SJCRH30 (cell line): ENCODE results near the gene ACSBG1. TPM values are rescaled to one million over a fixed set of nuclear protein-coding genes. Genes with fewer than 3 reads are reported as not detected.

Experiments used
- DNase-seq, 2 experiments: peaks; one replicate each; pipeline ENCODE4 v3.0.0-alpha.2; 2015 to 2020
- H3K27ac ChIP-seq: fragments of 250-450 bp; sonication (Bioruptor Pico); 2 replicates; pipeline ENCODE4 v1.5.1; 2020; ENCODE audit warnings: mild to moderate bottlenecking, moderate library complexity
- H3K27me3 ChIP-seq: fragments of 250-450 bp; sonication (Bioruptor Pico); 2 replicates; pipeline ENCODE4 v1.5.1; 2020; ENCODE audit warnings: mild to moderate bottlenecking, moderate library complexity
- H3K36me3 ChIP-seq: fragments of 250-450 bp; sonication (Bioruptor Pico); 2 replicates; pipeline ENCODE4 v1.5.1; 2020; ENCODE audit warnings: mild to moderate bottlenecking, moderate library complexity
- H3K4me1 ChIP-seq: fragments of 250-450 bp; sonication (Bioruptor Pico); 2 replicates; pipeline ENCODE4 v1.5.1; 2020; ENCODE audit warnings: mild to moderate bottlenecking, moderate library complexity
- H3K4me3 ChIP-seq: fragments of 250-450 bp; sonication (Bioruptor Pico); 2 replicates; pipeline ENCODE4 v1.5.1; 2020; ENCODE audit warnings: mild to moderate bottlenecking, moderate library complexity
- H3K9me3 ChIP-seq: fragments of 250-450 bp; sonication (Bioruptor Pico); replicated peaks from 2 replicates; pipeline ENCODE4 v1.5.1; 2020; ENCODE audit warnings: mild to moderate bottlenecking, moderate library complexity
- total RNA-seq: library from RNA; depleted of rRNA; stranded (reverse); fragments of >200 nt; shearing (Covaris generic); gene quantifications from 2 replicates; pipeline ENCODE4 v1.2.3, GENCODE V29; 2014

Gene ACSBG1
- total RNA-seq, 1 experiment from 2014 or later = 0.63 TPM

- no peaks in the 10 kb centered on the region for H3K36me3 ChIP-seq
- H3K27me3 ChIP-seq = no peaks in the 10 kb centered on the region
- no peaks in the 10 kb centered on the region for H3K9me3 ChIP-seq
- H3K4me3 ChIP-seq = no peak overlapping the region
- H3K4me1 ChIP-seq = peaks cover 17% of the 10 kb centered on the region
- DNase-seq = peak; percentile 54 to 77
- H3K27ac ChIP-seq = no peak overlapping the region
Observed at GRCh38 chr15:78242128-78242527, 7.8 kb upstream of the ACSBG1 start.

- peak; percentile 86 to 91 for DNase-seq
- no peaks in the 10 kb centered on the region for H3K9me3 ChIP-seq
- no peak overlapping the region for H3K27ac ChIP-seq
- peaks cover 17% of the 10 kb centered on the region for H3K4me1 ChIP-seq
- no peak overlapping the region for H3K4me3 ChIP-seq
- no peaks in the 10 kb centered on the region for H3K27me3 ChIP-seq
- no peaks in the 10 kb centered on the region for H3K36me3 ChIP-seq
Observed at GRCh38 chr15:78241017-78241416, 6.7 kb upstream of the ACSBG1 start.

- DNase-seq = peak; percentile 74 to 89
- H3K4me1 ChIP-seq = peaks cover 17% of the 10 kb centered on the region
- no peak overlapping the region for H3K4me3 ChIP-seq
- H3K27me3 ChIP-seq = no peaks in the 10 kb centered on the region
- H3K36me3 ChIP-seq = no peaks in the 10 kb centered on the region
- H3K9me3 ChIP-seq = no peaks in the 10 kb centered on the region
- peak overlapping the region; percentile 11 for H3K27ac ChIP-seq
Observed at GRCh38 chr15:78239811-78240210, 5.4 kb upstream of the ACSBG1 start.

- no peaks in the 10 kb centered on the region for H3K36me3 ChIP-seq
- peaks cover 9% of the 10 kb centered on the region for H3K4me1 ChIP-seq
- no peak overlapping the region for H3K27ac ChIP-seq
- no peak overlapping the region for H3K4me3 ChIP-seq
- H3K27me3 ChIP-seq = no peaks in the 10 kb centered on the region
- H3K9me3 ChIP-seq = no peaks in the 10 kb centered on the region
- DNase-seq = no peak
Observed at GRCh38 chr15:78237146-78237545, 2.8 kb upstream of the ACSBG1 start.

- H3K27me3 ChIP-seq = no peaks in the 10 kb centered on the region
- no peaks in the 10 kb centered on the region for H3K9me3 ChIP-seq
- no peak overlapping the region for H3K27ac ChIP-seq
- H3K4me3 ChIP-seq = no peak overlapping the region
- peaks cover 9% of the 10 kb centered on the region for H3K4me1 ChIP-seq
- no peaks in the 10 kb centered on the region for H3K36me3 ChIP-seq
- no peak for DNase-seq
Observed at GRCh38 chr15:78236491-78236890, 2.1 kb upstream of the ACSBG1 start.

GRCh38 chr15:78233496-78233895 lies 869 bp downstream of the ACSBG1 start:
- H3K4me3 ChIP-seq = no peak overlapping the region
- no peaks in the 10 kb centered on the region for H3K27me3 ChIP-seq
- H3K4me1 ChIP-seq = no peaks in the 10 kb centered on the region
- H3K27ac ChIP-seq = no peak overlapping the region
- H3K36me3 ChIP-seq = no peaks in the 10 kb centered on the region
- no peaks in the 10 kb centered on the region for H3K9me3 ChIP-seq
- DNase-seq = no peak

- Histone ChIP-seq H3K9me3 (no peaks in the 10 kb centered on the region), H3K27me3 (no peaks in the 10 kb centered on the region), H3K27ac (no peak overlapping the region), H3K4me1 (no peaks in the 10 kb centered on the region), H3K36me3 (no peaks in the 10 kb centered on the region), H3K4me3 (no peak overlapping the region)
- no peak for DNase-seq
Observed at GRCh38 chr15:78232951-78233350, 1.4 kb downstream of the ACSBG1 start.

- no peak overlapping the region for H3K27ac ChIP-seq
- no peaks in the 10 kb centered on the region for H3K9me3 ChIP-seq
- no peaks in the 10 kb centered on the region for H3K36me3 ChIP-seq
- H3K27me3 ChIP-seq = no peaks in the 10 kb centered on the region
- DNase-seq = no peak
- H3K4me3 ChIP-seq = no peak overlapping the region
- H3K4me1 ChIP-seq = no peaks in the 10 kb centered on the region
Observed at GRCh38 chr15:78229431-78230406, 4.6 kb downstream of the ACSBG1 start.

GRCh38 chr15:78228356-78228996 lies 5.9 kb downstream of the ACSBG1 start:
- Histone ChIP-seq H3K27ac (no peak overlapping the region), H3K9me3 (no peaks in the 10 kb centered on the region), H3K27me3 (no peaks in the 10 kb centered on the region), H3K36me3 (no peaks in the 10 kb centered on the region), H3K4me3 (no peak overlapping the region), H3K4me1 (no peaks in the 10 kb centered on the region; the same call in 1 of the 2 replicates)
- no peak for DNase-seq

GRCh38 chr15:78225783-78226541 lies 8.4 kb downstream of the ACSBG1 start:
- Histone ChIP-seq H3K27ac (no peak overlapping the region), H3K4me3 (no peak overlapping the region), H3K27me3 (no peaks in the 10 kb centered on the region), H3K36me3 (no peaks in the 10 kb centered on the region), H3K9me3 (no peaks in the 10 kb centered on the region), H3K4me1 (no peaks in the 10 kb centered on the region; the same call in 1 of the 2 replicates)
- no peak for DNase-seq

- Histone ChIP-seq H3K9me3 (no peaks in the 10 kb centered on the region), H3K27ac (no peak overlapping the region), H3K4me3 (no peak overlapping the region), H3K27me3 (no peaks in the 10 kb centered on the region), H3K4me1 (no peaks in the 10 kb centered on the region; the same call in 1 of the 2 replicates), H3K36me3 (no peaks in the 10 kb centered on the region)
- no peak for DNase-seq
Observed at GRCh38 chr15:78224023-78224411, 10.3 kb downstream of the ACSBG1 start.

GRCh38 chr15:78223396-78224022 lies 10.9 kb downstream of the ACSBG1 start:
- Histone ChIP-seq H3K4me1 (no peaks in the 10 kb centered on the region; the same call in 1 of the 2 replicates), H3K27me3 (no peaks in the 10 kb centered on the region), H3K27ac (no peak overlapping the region), H3K4me3 (no peak overlapping the region), H3K9me3 (no peaks in the 10 kb centered on the region), H3K36me3 (no peaks in the 10 kb centered on the region)
- DNase-seq = no peak

- no peaks in the 10 kb centered on the region for H3K36me3 ChIP-seq
Observed at GRCh38 chr15:78222745-78223395, 11.5 kb downstream of the ACSBG1 start.

GRCh38 chr15:78220713-78221112 lies 13.7 kb downstream of the ACSBG1 start:
- Histone ChIP-seq H3K27ac (no peak overlapping the region), H3K27me3 (no peaks in the 10 kb centered on the region), H3K4me1 (no peaks in the 10 kb centered on the region; the same call in 1 of the 2 replicates), H3K4me3 (no peak overlapping the region), H3K9me3 (no peaks in the 10 kb centered on the region), H3K36me3 (no peaks in the 10 kb centered on the region)
- no peak for DNase-seq

More at GRCh38 chr15:78222745-78223395, 11.5 kb downstream of the ACSBG1 start:
- H3K27ac ChIP-seq = no peak overlapping the region
- H3K9me3 ChIP-seq = no peaks in the 10 kb centered on the region
- H3K27me3 ChIP-seq = no peaks in the 10 kb centered on the region
- H3K4me1 ChIP-seq = no peaks in the 10 kb centered on the region; the same call in 1 of the 2 replicates
- H3K4me3 ChIP-seq = no peak overlapping the region
- no peak for DNase-seq
